Coronary artery (tissue), 2 donors: ENCODE results near the gene FAM180A.

Source experiments
- DNase-seq: peaks from one replicate; pipeline ENCODE4 v3.0.0-alpha.2; 2017; ENCODE audit warnings: low spot score
- H3K27ac ChIP-seq, 2 donors: fragments of 200-600 bp; sonication (generic); one replicate each; pipeline ENCODE4 v1.5.1; 2016 to 2019
- H3K4me3 ChIP-seq: fragments of 200-600 bp; sonication (generic); 2 replicates; pipeline ENCODE4 v1.5.1; 2016; ENCODE audit warnings: mild to moderate bottlenecking, moderate library complexity
- CTCF ChIP-seq: fragments of 200-600 bp; sonication (generic); IDR thresholded peaks from one replicate; pipeline ENCODE4 v1.5.1; 2019; ENCODE audit warnings: antibody characterized with exemption

FAM180A gene

GRCh38 chr7:135715055-135715522 is 33.5 kb downstream of the FAM180A start:
- Histone ChIP-seq H3K27ac (peak overlapping the region in 1 of 2 donors; percentile 75), H3K4me3 (peak overlapping the region; percentile 30)
- DNase-seq = no peak
- no peak for TF ChIP-seq CTCF

- Histone ChIP-seq H3K4me3 (peak overlapping the region; percentile 30), H3K27ac (peak overlapping the region; percentile 59 to 75)
- TF ChIP-seq CTCF = no peak
- no peak for DNase-seq
Observed at GRCh38 chr7:135714534-135715009, 34.0 kb downstream of the FAM180A start.

GRCh38 chr7:135713836-135714470 is 34.7 kb downstream of the FAM180A start:
- Histone ChIP-seq H3K27ac (peak overlapping the region; percentile 59 to 75), H3K4me3 (peak overlapping the region; percentile 30)
- no peak for DNase-seq

GRCh38 chr7:135712796-135713195 is 35.8 kb downstream of the FAM180A start:
- Histone ChIP-seq H3K27ac (no peak overlapping the region), H3K4me3 (no peak overlapping the region)
- no peak for DNase-seq
- TF ChIP-seq CTCF = no peak

More at GRCh38 chr7:135713836-135714470, 34.7 kb downstream of the FAM180A start:
- no peak for TF ChIP-seq CTCF

GRCh38 chr7:135712182-135712782 is 36.3 kb downstream of the FAM180A start:
- TF ChIP-seq CTCF = no peak
- H3K27ac ChIP-seq = no peak overlapping the region
- no peak overlapping the region for H3K4me3 ChIP-seq
- no peak for DNase-seq

GRCh38 chr7:135711139-135711469 is 37.5 kb downstream of the FAM180A start:
- DNase-seq = no peak
- no peak for TF ChIP-seq CTCF
- H3K27ac ChIP-seq = no peak overlapping the region
- no peak overlapping the region for H3K4me3 ChIP-seq
